H1 (cell line): Measurements from ENCODE around the gene JAKMIP3. TPM values are rescaled to one million over a fixed set of nuclear protein-coding genes. Genes with fewer than 3 reads are reported as not detected.
A peak's percentile ranks its signal among the peaks of the same experiment; 100 is the strongest.

Experiments used
- CTCF ChIA-PET: fragments of 300-600 bp; sonication (Branson Sonifier 250); formaldehyde crosslinking; loops from one replicate; lab custom pipeline; 2021; ENCODE audit not compliant: partially characterized antibody; lab: Charles Lee
- POLR2A ChIA-PET: fragments of 300-600 bp; sonication (Branson Sonifier 250); formaldehyde crosslinking; loops from one replicate; lab custom pipeline; 2021; ENCODE audit warnings: inconsistent platforms; ENCODE audit not compliant: partially characterized antibody; lab: Charles Lee
- DNase-seq, 2 experiments: peaks; one replicate each; pipeline versions ENCODE4 v3.0.0 to v3.0.0-alpha.2; 2010 to 2022; ENCODE audit warnings: low spot score in 2 of 2, low read depth in 1 of 2, mixed read lengths in 1 of 2
- FAIRE-seq: peaks from 2 replicates; lab custom pipeline; 2011; peaks lifted over from hg19 to GRCh38; lab: Jason Lieb, UNC
- H2AFZ ChIP-seq: 2 replicates; pipeline ENCODE4 v1.8.1; 2012; ENCODE audit warnings: low read length, inconsistent platforms
- H2AK5ac ChIP-seq: 2 replicates; pipeline ENCODE4 v1.6.1; 2013; ENCODE audit warnings: low read depth, low read length
- H2BK120ac ChIP-seq: replicated peaks from 2 replicates; pipeline ENCODE3; 2013; ENCODE audit warnings: low read depth, low read length, inconsistent platforms
- H2BK12ac ChIP-seq: 2 replicates; pipeline ENCODE4 v1.6.1; 2013; ENCODE audit warnings: low read depth, low read length
- H2BK15ac ChIP-seq: 2 replicates; pipeline ENCODE4 v1.6.1; 2013; ENCODE audit warnings: low read length
- H2BK20ac ChIP-seq: 2 replicates; pipeline ENCODE4 v1.6.1; 2013; ENCODE audit warnings: low read length
- H2BK5ac ChIP-seq: 2 replicates; pipeline ENCODE4 v1.6.1; 2013; ENCODE audit warnings: low read depth, low read length
- H3K14ac ChIP-seq: 2 replicates; pipeline ENCODE4 v1.6.1; 2013; ENCODE audit warnings: inconsistent platforms; ENCODE audit not compliant: insufficient read length
- H3K18ac ChIP-seq: 2 replicates; pipeline ENCODE4 v1.6.1; 2013; ENCODE audit warnings: low read length; ENCODE audit errors: extremely low read depth
- H3K23ac ChIP-seq: 2 replicates; pipeline ENCODE4 v1.6.1; 2013; ENCODE audit warnings: inconsistent platforms; ENCODE audit not compliant: insufficient read length
- H3K23me2 ChIP-seq: 2 replicates; pipeline ENCODE4 v1.6.1; 2013; ENCODE audit warnings: low read depth, low read length
- H3K27ac ChIP-seq: 2 replicates; pipeline ENCODE4 v1.6.1; 2011; ENCODE audit warnings: low read depth, low read length, inconsistent platforms
- H3K27me3 ChIP-seq, 4 experiments: replicated peaks in 1 of 4; 1 replicate in 1 of 4; 2 replicates in 3 of 4; pipeline versions ENCODE4 v1.6.1 to v1.8.1; 2011 to 2013; ENCODE audit warnings: low read length in 3 of 4, mild to moderate bottlenecking in 3 of 4, inconsistent platforms in 2 of 4, mixed read lengths in 2 of 4, moderate library complexity in 1 of 4; ENCODE audit not compliant: control insufficient read depth in 3 of 4, insufficient read depth in 3 of 4; ENCODE audit errors: extremely low read depth in 1 of 4
- H3K36me3 ChIP-seq, 4 experiments: 2 replicates each; pipeline versions ENCODE4 v1.6.1 to v1.8.1; 2011 to 2013; ENCODE audit warnings: mild to moderate bottlenecking in 4 of 4, low read length in 3 of 4, moderate library complexity in 2 of 4, control low read depth in 1 of 4, inconsistent platforms in 1 of 4; ENCODE audit not compliant: insufficient read depth in 4 of 4, control insufficient read depth in 2 of 4
- H3K4ac ChIP-seq: replicated peaks from 2 replicates; pipeline ENCODE3; 2013; ENCODE audit warnings: low read length, low read depth, mixed read lengths, inconsistent platforms; ENCODE audit not compliant: insufficient read length
- H3K4me1 ChIP-seq, 4 experiments: replicated peaks in 1 of 4; 1 replicate in 1 of 4; 2 replicates in 3 of 4; pipeline versions ENCODE4 v1.6.1 to v1.8.1; 2011 to 2013; ENCODE audit warnings: low read length in 3 of 4, inconsistent platforms in 2 of 4, mixed read lengths in 1 of 4; ENCODE audit not compliant: insufficient read depth in 4 of 4, control insufficient read depth in 3 of 4
- H3K4me2 ChIP-seq, 2 experiments: 2 replicates each; pipeline versions ENCODE4 v1.6.1 to v1.8.1; 2011 to 2013; ENCODE audit warnings: low read depth in 2 of 2, low read length in 2 of 2, control low read depth in 1 of 2, inconsistent platforms in 1 of 2, mild to moderate bottlenecking in 1 of 2; ENCODE audit not compliant: insufficient read depth in 1 of 2
- H3K4me3 ChIP-seq, 4 experiments: fragments of 200-600, 300-600 bp in 1 of 4; sonication (generic), shearing (Covaris generic), sonication (Bioruptor Twin) in 1 of 4; 2 replicates each; pipeline versions ENCODE4 v1.5.1 to v1.8.1; 2011 to 2016; ENCODE audit warnings: low read length in 4 of 4, low read depth in 3 of 4, control low read depth in 2 of 4, inconsistent platforms in 2 of 4, mild to moderate bottlenecking in 2 of 4, mixed read lengths in 1 of 4, moderate library complexity in 1 of 4; ENCODE audit not compliant: insufficient read depth in 2 of 4; ENCODE audit errors: extremely low read depth in 1 of 4
- H3K56ac ChIP-seq: replicated peaks from 2 replicates; pipeline ENCODE3; 2013; ENCODE audit warnings: low read depth, mild to moderate bottlenecking, mixed read lengths, low read length, inconsistent platforms; ENCODE audit not compliant: insufficient read length
- H3K79me1 ChIP-seq: 2 replicates; pipeline ENCODE4 v1.6.1; 2013; ENCODE audit warnings: low read depth, low read length, control low read depth
- H3K79me2 ChIP-seq, 2 experiments: 2 replicates each; pipeline versions ENCODE4 v1.6.1 to v1.8.1; 2012 to 2013; ENCODE audit warnings: low read length in 2 of 2, mild to moderate bottlenecking in 2 of 2, inconsistent platforms in 1 of 2; ENCODE audit not compliant: insufficient read depth in 2 of 2, control insufficient read depth in 1 of 2
- H3K9ac ChIP-seq, 4 experiments: replicated peaks in 1 of 4; 1 replicate in 1 of 4; 2 replicates in 3 of 4; pipeline versions ENCODE4 v1.6.1 to v1.8.1; 2011 to 2013; ENCODE audit warnings: low read depth in 3 of 4, low read length in 3 of 4, control low read depth in 2 of 4, mild to moderate bottlenecking in 2 of 4, moderate library complexity in 2 of 4, inconsistent platforms in 1 of 4; ENCODE audit errors: extremely low read depth in 1 of 4
- H3K9me3 ChIP-seq, 2 experiments: 2 replicates each; pipeline versions ENCODE4 v1.6.1 to v1.8.1; 2012 to 2013; ENCODE audit warnings: mild to moderate bottlenecking in 2 of 2, moderate library complexity in 2 of 2, control low read depth in 1 of 2, inconsistent platforms in 1 of 2, low read depth in 1 of 2, low read length in 1 of 2, mixed read lengths in 1 of 2; ENCODE audit not compliant: insufficient read depth in 2 of 2
- H4K20me1 ChIP-seq, 2 experiments: replicated peaks in 1 of 2; 2 replicates each; pipeline versions ENCODE3 to v1.8.1; 2011 to 2013; ENCODE audit warnings: inconsistent platforms in 2 of 2, low read length in 2 of 2, mild to moderate bottlenecking in 1 of 2; ENCODE audit not compliant: insufficient read depth in 2 of 2, control insufficient read depth in 1 of 2
- H4K5ac ChIP-seq: 2 replicates; pipeline ENCODE4 v1.6.1; 2013; ENCODE audit warnings: low read length, low read depth, mixed read lengths, inconsistent platforms; ENCODE audit not compliant: insufficient read length
- H4K8ac ChIP-seq: 2 replicates; pipeline ENCODE4 v1.8.0; 2013; ENCODE audit warnings: mild to moderate bottlenecking, moderate library complexity, low read length, inconsistent platforms; ENCODE audit not compliant: insufficient read depth; ENCODE audit errors: extremely low read depth
- H4K91ac ChIP-seq: replicated peaks from 2 replicates; pipeline ENCODE3; 2013; ENCODE audit warnings: low read length, mixed read lengths, inconsistent platforms; ENCODE audit not compliant: insufficient read length
- CTBP2 ChIP-seq: IDR thresholded peaks from 2 replicates; pipeline ENCODE4 v1.7.0; 2011; ENCODE audit warnings: borderline replicate concordance, mild to moderate bottlenecking, moderate library complexity, mixed read lengths, low read length; ENCODE audit not compliant: insufficient read depth, insufficient read length
- E2F6 ChIP-seq: IDR thresholded peaks from 2 replicates; pipeline ENCODE4 v1.6.1; 2012; ENCODE audit warnings: inconsistent platforms
- KDM5A ChIP-seq: fragments of 200-600 bp; IDR thresholded peaks from 2 replicates; pipeline ENCODE4 v1.7.1; 2012; ENCODE audit warnings: mild to moderate bottlenecking, low read length, inconsistent platforms, mixed read lengths
- POLR2A ChIP-seq, 2 experiments: IDR thresholded peaks; 1 replicate in 1 of 2; 2 replicates in 1 of 2; pipeline ENCODE4 v1.6.1; 2011; ENCODE audit warnings: low read depth in 2 of 2, low read length in 2 of 2, mild to moderate bottlenecking in 2 of 2; ENCODE audit errors: control extremely low read depth in 1 of 2
- POU5F1 ChIP-seq: IDR thresholded peaks from 2 replicates; pipeline ENCODE4 v1.6.1; 2011; ENCODE audit warnings: low read depth, mild to moderate bottlenecking, low read length, moderate library complexity
- RBBP5 ChIP-seq: IDR thresholded peaks from 2 replicates; pipeline ENCODE4 v1.7.1; 2012; ENCODE audit warnings: low read depth, mild to moderate bottlenecking, inconsistent platforms, low read length, moderate library complexity, borderline replicate concordance
- TEAD4 ChIP-seq: IDR thresholded peaks from 2 replicates; pipeline ENCODE4 v1.6.1; 2012; ENCODE audit warnings: low read depth, low read length, inconsistent platforms, mixed read lengths
- USF2 ChIP-seq: IDR thresholded peaks from 2 replicates; pipeline ENCODE4 v1.6.1; 2011; ENCODE audit warnings: low read length, improper control_type of control experiment
- YY1 ChIP-seq: IDR thresholded peaks from 2 replicates; pipeline ENCODE4 v1.6.1; 2011; ENCODE audit warnings: low read depth, mild to moderate bottlenecking, low read length
- WGBS, 2 experiments: shearing (Covaris generic) in 1 of 2; methylation state at CpG; one replicate each; pipeline versions ENCODE4 v1.1.6 to v1.1.7; 2013 to 2015; ENCODE audit warnings: low lambda C conversion rate in 2 of 2, mixed read lengths in 2 of 2, inconsistent platforms in 1 of 2, low coverage in 1 of 2, missing lambda C conversion rate in 1 of 2; ENCODE audit not compliant: insufficient replicate concordance in 2 of 2, insufficient coverage in 1 of 2, insufficient read length in 1 of 2; ENCODE audit errors: extremely low coverage in 1 of 2, missing lambda C conversion rate in 1 of 2; 5-methylcytosine and 5-hydroxymethylcytosine counted together
- polyA plus RNA-seq, 7 experiments: library from polyadenylated mRNA; depleted of rRNA in 3 of 7; stranded (reverse) in 5 of 7; unstranded in 2 of 7; fragments of >200 nt in 5 of 7; fragments of 200-250 nt in 2 of 7; gene quantifications; 1 replicate in 5 of 7; 2 replicates in 1 of 7; 4 replicates in 1 of 7; pipeline versions ENCODE4 v1.2.1 to v1.2.3, GENCODE V29; 2011 to 2013; ENCODE audit warnings: missing spikeins in 2 of 7, mixed read lengths in 2 of 7
- total RNA-seq: library from RNA; stranded (reverse); fragmentation: NEBNext Ultra II Directional; extraction: Animal tissue kit (Norgen Biotek cat#: 25700); gene quantifications from 2 replicates; pipeline ENCODE4 v1.2.1, GENCODE V29; 2021

JAKMIP3 gene
- total and polyA plus RNA-seq, 2 of the 8 experiments (the other 6 are each of a cell fraction or from before 2014, with no cell fraction given), result 0.83 to 0.91 TPM

GRCh38 chr10:132111871-132112341 is 46.2 kb downstream of the JAKMIP3 start:
- H2BK12ac ChIP-seq, result no peak overlapping the region
- TF ChIP-seq E2F6 (no peak), USF2 (no peak), KDM5A (no peak), POLR2A (IDR thresholded peaks at IDR 0.05; ENCODE audit: control extremely low read depth in 1 of 2, low read depth in 2 of 2, low read length in 2 of 2) (no peak), CTBP2 (no peak), TEAD4 (no peak), RBBP5 (no peak), POU5F1 (no peak), YY1 (no peak)

More at GRCh38 chr10:132111871-132112341, 46.2 kb downstream of the JAKMIP3 start:
- Histone ChIP-seq H3K9me3 (no peaks in the 10 kb centered on the region), H3K27ac (no peak overlapping the region), H3K23me2 (no peaks in the 10 kb centered on the region; the same call in 1 of the 2 replicates), H2BK15ac (no peak overlapping the region), H3K4me1 (no peaks in the 10 kb centered on the region), H2BK5ac (no peak overlapping the region), H2AK5ac (no peak overlapping the region), H4K91ac (no peak overlapping the region), H3K18ac (no peak overlapping the region), H3K9ac (no peak overlapping the region), H4K5ac (no peak overlapping the region), H4K8ac (peak overlapping the region; percentile 20; the same call in 1 of the 2 replicates), H2AFZ (no peak overlapping the region), H3K23ac (no peak overlapping the region), H3K14ac (no peak overlapping the region), H3K79me1 (no peaks in the 10 kb centered on the region), H2BK120ac (no peak overlapping the region), H4K20me1 (peaks cover 0 to 4% of the 10 kb centered on the region in 2 experiments), H3K79me2 (no peaks in the 10 kb centered on the region), H3K4ac (no peak overlapping the region), H3K4me2 (no peak overlapping the region), H3K56ac (no peak overlapping the region), H2BK20ac (no peak overlapping the region), H3K27me3 (no peaks in the 10 kb centered on the region), H3K36me3 (no peaks in the 10 kb centered on the region), H3K4me3 (no peak overlapping the region)
- no peak for FAIRE-seq
- ChIA-PET POLR2A (no interaction called here), CTCF (no interaction called here)
- WGBS, 2 experiments, result 93% methylated on average over 20 of the region's 20 CpGs; no CpG with 5 or more reads in 1 of the 2 experiments
- DNase-seq, result peak in 1 of 2 experiments; percentile 27
